C1 segment of cervical spinal cord (tissue), 14 donors: ENCODE data around the gene LAMA1.

Experiments
- DNase-seq, 14 donors: peaks; one replicate each; lab custom pipeline; 2025; lab: John Stamatoyannopoulos, UW

The LAMA1 gene

DNA sequence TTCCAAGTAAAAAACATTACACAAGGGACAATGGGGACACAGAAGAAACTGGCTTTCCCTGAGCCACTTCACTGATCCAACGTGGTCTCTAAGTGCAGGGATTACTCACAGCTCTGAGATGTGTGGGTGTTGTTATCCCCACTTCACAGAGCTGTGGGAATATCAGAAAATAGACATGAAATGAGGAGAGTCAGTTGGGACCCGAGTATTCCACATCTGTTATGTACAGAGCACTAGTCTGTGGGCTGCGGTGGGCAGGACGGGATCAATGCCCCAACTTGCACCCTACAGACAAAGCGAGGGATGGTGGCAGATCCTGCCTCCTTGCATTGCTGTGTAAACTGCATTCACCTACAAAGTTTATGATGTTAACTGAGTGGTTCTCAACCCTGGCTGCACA is 11.7 kb downstream of the LAMA1 start:
- no peak for DNase-seq

DNA sequence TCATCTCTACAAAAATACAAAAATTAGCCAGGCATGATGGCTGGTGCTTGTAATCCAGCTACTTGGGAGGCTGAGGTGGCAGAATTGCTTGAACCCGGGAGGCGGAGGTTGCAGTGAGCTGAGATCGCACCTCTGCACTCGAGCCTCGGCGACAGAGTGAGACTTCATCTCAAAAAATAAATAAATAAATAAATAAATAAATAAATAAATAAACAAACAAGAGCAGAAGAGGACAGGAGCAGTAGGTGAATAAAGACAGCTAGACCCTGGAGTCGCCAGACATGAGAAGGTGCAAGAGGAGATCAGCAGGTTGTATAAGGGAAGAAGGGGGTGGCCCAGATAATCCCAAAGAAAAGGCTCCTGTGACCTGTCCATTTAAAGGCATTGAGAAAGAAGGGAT is 12.3 kb downstream of the LAMA1 start:
- no peak for DNase-seq

DNA sequence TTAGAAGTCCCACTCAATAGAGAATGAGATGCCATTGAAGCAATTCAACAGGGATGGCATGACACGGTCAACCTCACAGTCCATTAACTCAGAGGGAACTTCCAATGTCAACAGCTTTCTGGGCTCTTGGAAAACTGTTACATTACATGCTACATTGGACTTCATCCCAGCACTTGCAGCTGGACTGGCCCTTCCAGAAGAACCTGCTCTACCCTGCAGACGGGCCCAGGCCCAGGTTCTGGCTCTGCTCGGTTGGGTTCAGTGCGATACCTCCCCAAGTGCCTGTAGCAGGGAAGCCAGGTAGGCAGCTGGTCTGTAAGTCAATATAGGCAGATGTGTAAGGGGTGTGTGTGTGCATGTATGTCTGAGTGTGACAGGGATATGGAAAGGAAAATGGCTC is 12.9 kb downstream of the LAMA1 start:
- DNase-seq, result no peak

DNA sequence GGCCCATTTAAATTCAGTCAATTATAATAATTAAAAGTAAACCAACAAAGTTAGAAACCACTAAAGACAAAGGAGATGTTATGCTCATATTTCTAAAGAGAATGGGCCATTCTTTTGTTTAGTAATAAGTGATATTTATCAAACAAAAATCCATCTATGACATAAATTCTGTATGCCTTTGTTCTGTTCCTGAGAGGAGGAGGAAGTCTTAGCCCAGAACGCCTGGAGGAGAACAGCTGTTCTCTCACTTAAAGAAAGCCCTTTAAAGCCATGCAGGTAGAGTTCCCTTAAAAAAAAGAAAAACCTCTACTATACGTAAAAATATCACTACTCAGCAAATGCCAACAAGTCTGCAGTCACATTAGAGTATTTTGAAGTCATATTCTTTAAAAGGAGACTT is 15.5 kb downstream of the LAMA1 start:
- DNase-seq, result no peak

DNA sequence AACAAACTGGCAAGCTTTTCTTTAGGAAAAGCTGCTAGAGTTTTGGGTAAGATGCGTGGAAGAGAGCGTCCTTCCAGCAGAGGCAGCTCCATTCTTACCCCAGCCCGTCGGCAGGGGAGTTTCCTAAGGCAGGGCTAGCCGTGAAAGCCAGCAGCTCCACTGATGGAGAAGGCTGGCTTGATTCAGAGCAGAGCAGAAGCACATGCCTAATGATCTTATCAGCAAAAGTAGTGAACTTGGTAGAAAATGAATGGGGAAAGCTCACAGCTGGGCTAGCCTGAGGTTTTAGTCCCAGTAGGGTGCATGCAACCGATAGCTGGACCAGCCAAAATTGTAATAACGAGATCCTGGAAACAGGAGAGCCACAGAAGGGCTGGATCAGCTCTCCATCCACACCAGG is 20.8 kb downstream of the LAMA1 start:
- DNase-seq, result no peak

DNA sequence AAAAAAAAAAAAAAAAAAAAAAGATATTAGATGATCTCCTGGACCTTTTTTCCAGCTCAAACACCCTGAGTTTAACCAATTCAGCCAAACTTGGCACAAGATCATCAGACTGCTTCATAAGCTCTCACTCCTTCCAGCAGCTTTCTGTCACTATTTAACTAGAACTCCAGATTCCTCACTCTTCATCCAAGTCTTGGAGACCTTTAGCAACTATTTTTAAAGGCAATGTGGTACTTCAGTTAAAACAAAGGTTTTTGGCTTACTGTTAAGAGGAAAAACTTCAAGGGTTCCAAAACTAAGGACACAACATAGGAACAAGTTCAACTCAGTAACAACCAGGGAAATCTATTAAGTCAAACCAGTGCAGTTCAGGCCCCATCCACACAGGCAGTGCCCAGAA is 23.2 kb downstream of the LAMA1 start:
- no peak for DNase-seq

DNA sequence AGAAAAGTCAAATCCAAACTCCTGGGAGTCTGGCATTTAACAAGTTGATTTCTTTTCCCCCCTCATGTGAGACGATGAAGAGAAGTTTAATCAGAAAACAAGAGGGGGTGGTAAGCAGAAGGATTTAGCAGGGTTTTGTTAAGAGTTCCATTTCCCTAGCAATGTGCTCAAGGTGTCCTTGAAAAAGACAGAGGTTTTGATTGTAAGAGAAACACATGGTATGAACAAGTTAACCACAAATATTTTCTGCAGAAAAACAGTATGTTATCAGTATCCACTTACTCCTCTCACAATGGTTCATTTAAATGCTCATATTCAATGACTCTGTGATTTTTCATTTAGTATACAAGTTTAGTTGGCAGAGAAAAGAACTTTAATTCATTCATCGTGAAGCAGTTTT is 26.8 kb downstream of the LAMA1 start:
- DNase-seq, result no peak

- no peak for DNase-seq
Measured at GRCh38 chr18:7089369-7089768, 28.2 kb downstream of the LAMA1 start.

DNA sequence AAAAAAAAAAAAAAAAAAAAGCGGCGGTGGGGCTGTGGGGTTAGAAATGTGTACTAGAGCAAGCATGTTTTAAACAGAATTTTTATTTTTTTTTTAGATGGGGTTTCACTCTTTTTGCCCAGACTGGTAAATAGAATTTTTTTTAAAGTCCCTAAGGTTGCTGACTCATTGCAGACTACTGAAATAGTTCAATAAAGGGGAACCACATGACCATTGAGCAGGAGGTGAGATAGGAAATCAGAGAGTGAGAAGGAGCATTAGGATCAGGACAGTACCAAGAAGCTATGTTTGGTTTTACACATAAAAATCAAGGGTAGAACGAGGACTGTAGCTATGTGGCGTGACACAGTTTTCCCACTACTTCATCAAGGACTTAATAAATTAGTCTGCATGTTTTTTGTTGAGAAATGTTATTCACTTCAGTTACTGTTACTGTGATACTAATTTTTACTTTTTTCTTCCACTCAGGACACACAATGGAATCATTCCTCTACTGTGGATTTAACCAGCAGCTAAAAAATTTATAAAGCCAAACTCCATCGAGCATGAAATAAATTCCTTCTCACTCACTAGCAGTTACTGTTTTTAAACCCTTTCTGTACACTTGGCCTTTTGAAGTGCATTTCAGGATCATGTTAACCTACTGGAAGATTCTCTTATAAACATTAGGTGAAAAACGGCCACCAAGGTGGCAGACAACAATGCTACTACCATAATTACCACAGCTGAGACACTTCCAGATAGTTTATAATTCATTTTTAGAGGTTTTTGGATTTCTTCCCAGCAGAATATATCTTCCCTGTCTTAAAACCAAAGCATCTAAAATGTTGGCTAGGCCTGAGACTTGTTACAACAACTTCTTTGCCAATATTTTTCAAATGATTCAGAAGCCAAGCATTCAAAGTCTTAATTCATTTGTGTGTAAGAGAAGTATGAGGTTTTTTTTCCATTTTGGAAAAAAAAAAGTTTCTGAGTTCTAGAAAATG is 33.2 kb downstream of the LAMA1 start:
- no peak for DNase-seq

- DNase-seq, result no peak
Measured at GRCh38 chr18:7082671-7083070, 34.9 kb downstream of the LAMA1 start.

- no peak for DNase-seq
Measured at GRCh38 chr18:7079231-7079630, 38.4 kb downstream of the LAMA1 start.

DNA sequence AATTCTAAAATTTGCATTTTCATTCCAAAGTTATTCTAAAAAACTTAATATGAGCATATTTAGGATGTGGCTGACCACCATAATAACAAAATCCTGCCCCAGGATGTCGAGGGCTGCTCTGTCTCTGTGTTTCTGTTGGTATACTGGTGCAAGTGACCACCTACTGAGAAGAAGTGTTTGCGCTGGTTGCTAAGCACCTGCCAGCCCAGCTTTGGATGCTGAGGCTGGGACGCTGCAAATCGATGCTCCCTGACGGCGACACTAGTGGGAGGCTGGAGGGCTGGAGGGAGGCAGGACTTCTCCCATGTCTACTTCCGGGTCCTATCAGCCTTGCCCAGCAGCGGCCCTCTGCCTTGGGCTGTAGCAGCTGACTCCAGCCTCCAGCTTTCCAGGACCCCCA is 45.0 kb downstream of the LAMA1 start:
- no peak for DNase-seq

DNA sequence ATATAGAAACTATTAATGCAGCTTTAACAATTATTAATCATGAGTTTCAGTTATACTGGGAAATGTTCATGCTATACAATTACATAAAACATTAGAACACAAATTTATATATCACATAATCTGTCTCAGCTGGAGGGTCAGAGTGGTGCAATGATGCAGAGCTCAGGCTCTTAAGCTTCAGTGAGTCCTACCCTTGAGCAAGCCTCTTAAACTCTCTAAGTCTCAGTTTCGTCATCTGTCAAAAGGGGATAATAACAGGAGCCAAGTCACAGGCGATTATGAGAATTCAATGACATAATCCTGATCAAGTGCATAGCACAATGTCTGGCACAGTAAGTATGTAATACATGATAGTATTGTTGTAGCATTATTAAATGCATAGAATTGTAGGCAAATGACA is 46.0 kb downstream of the LAMA1 start:
- DNase-seq, result no peak

DNA sequence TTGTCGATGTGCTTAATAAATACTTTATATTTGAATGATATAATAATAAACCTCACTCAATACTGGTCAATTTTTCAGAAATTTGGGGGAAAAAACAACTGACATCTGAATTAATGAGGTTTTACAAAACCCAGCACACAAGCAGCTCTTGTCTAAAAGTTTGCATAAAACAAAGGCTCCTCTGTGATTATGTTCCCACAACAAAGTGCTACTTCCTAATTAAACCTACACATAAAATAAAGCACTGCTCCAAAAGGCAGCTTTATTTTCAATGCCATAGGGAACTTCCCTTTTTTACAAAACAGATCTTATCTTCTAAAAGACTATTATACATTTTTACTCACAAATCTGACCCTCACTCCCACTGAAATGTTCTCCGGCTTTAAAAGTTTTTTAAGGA is 47.1 kb downstream of the LAMA1 start:
- DNase-seq, result no peak

- no peak for DNase-seq
Measured at GRCh38 chr18:7068871-7069590, 48.6 kb downstream of the LAMA1 start.

GRCh38 chr18:7066965-7067555 is 50.5 kb downstream of the LAMA1 start:
- DNase-seq, result no peak

- no peak for DNase-seq
Measured at GRCh38 chr18:7065736-7066135, 51.9 kb downstream of the LAMA1 start.

- no peak for DNase-seq
Measured at GRCh38 chr18:7064346-7064745, 53.3 kb downstream of the LAMA1 start.

- DNase-seq, result no peak
Measured at GRCh38 chr18:7062811-7063210, 54.8 kb downstream of the LAMA1 start.

DNA sequence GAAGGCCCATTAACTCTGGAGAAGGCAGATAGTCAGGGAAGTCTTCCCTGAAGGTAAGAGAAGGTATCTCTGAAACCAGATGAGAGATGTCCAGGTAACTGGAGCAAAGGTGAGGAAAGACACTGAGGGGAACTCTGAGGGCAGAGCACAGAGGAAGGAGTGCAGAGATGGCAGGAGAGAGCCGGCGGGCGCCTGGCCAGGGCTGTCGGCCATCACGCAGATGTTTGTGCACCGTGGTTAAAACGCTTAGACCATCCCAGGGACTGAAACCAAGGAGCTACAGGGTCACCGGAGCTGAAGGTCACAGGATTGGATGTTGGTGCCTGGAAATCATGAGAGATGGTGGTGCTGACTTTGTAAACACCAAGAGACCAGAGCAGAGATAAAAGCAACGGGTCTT is 55.4 kb downstream of the LAMA1 start:
- no peak for DNase-seq

- no peak for DNase-seq
Measured at GRCh38 chr18:7059276-7059675, 58.3 kb downstream of the LAMA1 start.

GRCh38 chr18:7056026-7056425 is 61.6 kb downstream of the LAMA1 start:
- DNase-seq, result no peak

- DNase-seq, result no peak
Measured at GRCh38 chr18:7049951-7050350, 67.6 kb downstream of the LAMA1 start.
